Measurements from ENCODE around the gene RAD51. TPM values are rescaled to one million over a fixed set of nuclear protein-coding genes. Genes with fewer than 3 reads are reported as not detected.

The RAD51 gene
- total RNA-seq, 1 donor = 1.2 TPM

- Histone ChIP-seq H3K27me3 (ENCODE audit: insufficient read depth, low read length) (no peaks in the 10 kb centered on the region), H3K9me3 (ENCODE audit: low read depth, low read length) (no peaks in the 10 kb centered on the region), H3K4me3 (ENCODE audit: low read length) (no peak overlapping the region), H3K4me1 (ENCODE audit: insufficient read depth, low read length) (peaks cover 41% of the 10 kb centered on the region)
These were observed 49.2 kb downstream of the RAD51 start for GRCh38 chr15:40743921-40744814.

- Histone ChIP-seq H3K9me3 (ENCODE audit: low read depth, low read length) (no peaks in the 10 kb centered on the region), H3K27me3 (ENCODE audit: insufficient read depth, low read length) (no peaks in the 10 kb centered on the region), H3K4me1 (ENCODE audit: insufficient read depth, low read length) (peaks cover 41% of the 10 kb centered on the region), H3K4me3 (ENCODE audit: low read length) (no peak overlapping the region)
These were observed 49.8 kb downstream of the RAD51 start for GRCh38 chr15:40744815-40745152.

- H3K4me1 ChIP-seq (ENCODE audit: insufficient read depth, low read length) = peaks cover 43% of the 10 kb centered on the region
- H3K9me3 ChIP-seq (ENCODE audit: low read depth, low read length) = no peaks in the 10 kb centered on the region
These were observed 52.0 kb downstream of the RAD51 start for GRCh38 chr15:40746916-40747418.

GRCh38 chr15:40747685-40748631, 53.0 kb downstream of the RAD51 start:
- peaks cover 52% of the 10 kb centered on the region for H3K4me1 ChIP-seq (ENCODE audit: insufficient read depth, low read length)
- H3K9me3 ChIP-seq (ENCODE audit: low read depth, low read length) = no peaks in the 10 kb centered on the region
- no peak overlapping the region for H3K4me3 ChIP-seq (ENCODE audit: low read length)
- H3K27me3 ChIP-seq (ENCODE audit: insufficient read depth, low read length) = no peaks in the 10 kb centered on the region

More at GRCh38 chr15:40746916-40747418, 52.0 kb downstream of the RAD51 start:
- no peak overlapping the region for H3K4me3 ChIP-seq (ENCODE audit: low read length)
- H3K27me3 ChIP-seq (ENCODE audit: insufficient read depth, low read length) = no peaks in the 10 kb centered on the region

GRCh38 chr15:40749151-40749630, 54.2 kb downstream of the RAD51 start:
- H3K4me3 ChIP-seq (ENCODE audit: low read length) = no peak overlapping the region
- H3K27me3 ChIP-seq (ENCODE audit: insufficient read depth, low read length) = no peaks in the 10 kb centered on the region
- H3K9me3 ChIP-seq (ENCODE audit: low read depth, low read length) = no peaks in the 10 kb centered on the region
- peaks cover 51% of the 10 kb centered on the region for H3K4me1 ChIP-seq (ENCODE audit: insufficient read depth, low read length)

GRCh38 chr15:40750885-40751284, 55.9 kb downstream of the RAD51 start:
- H3K4me1 ChIP-seq (ENCODE audit: insufficient read depth, low read length) = peaks cover 48% of the 10 kb centered on the region
- H3K4me3 ChIP-seq (ENCODE audit: low read length) = no peak overlapping the region
- H3K27me3 ChIP-seq (ENCODE audit: insufficient read depth, low read length) = no peaks in the 10 kb centered on the region
- H3K9me3 ChIP-seq (ENCODE audit: low read depth, low read length) = no peaks in the 10 kb centered on the region

GRCh38 chr15:40751745-40752144, 56.8 kb downstream of the RAD51 start:
- Histone ChIP-seq H3K9me3 (ENCODE audit: low read depth, low read length) (no peaks in the 10 kb centered on the region), H3K4me1 (ENCODE audit: insufficient read depth, low read length) (peaks cover 42% of the 10 kb centered on the region), H3K27me3 (ENCODE audit: insufficient read depth, low read length) (no peaks in the 10 kb centered on the region), H3K4me3 (ENCODE audit: low read length) (no peak overlapping the region)

GRCh38 chr15:40754574-40754882, 59.6 kb downstream of the RAD51 start:
- Histone ChIP-seq H3K4me1 (ENCODE audit: insufficient read depth, low read length) (peaks cover 33% of the 10 kb centered on the region), H3K9me3 (ENCODE audit: low read depth, low read length) (no peaks in the 10 kb centered on the region), H3K4me3 (ENCODE audit: low read length) (peak overlapping the region; percentile 87), H3K27me3 (ENCODE audit: insufficient read depth, low read length) (no peaks in the 10 kb centered on the region)

GRCh38 chr15:40754883-40755811, 60.2 kb downstream of the RAD51 start, which contains the start of gene RMDN3:
TSS of gene RMDN3 (minus strand) at chr15:40755254. CDS start at chr15:40754783, 471 bp downstream.
- H3K27me3 ChIP-seq (ENCODE audit: insufficient read depth, low read length) = no peaks in the 10 kb centered on the region
- peaks cover 33% of the 10 kb centered on the region for H3K4me1 ChIP-seq (ENCODE audit: insufficient read depth, low read length)
- H3K4me3 ChIP-seq (ENCODE audit: low read length) = peak within 1 kb of the TSS; percentile 87
- no peaks in the 10 kb centered on the region for H3K9me3 ChIP-seq (ENCODE audit: low read depth, low read length)

- no peaks in the 10 kb centered on the region for H3K27me3 ChIP-seq (ENCODE audit: insufficient read depth, low read length)
- H3K4me3 ChIP-seq (ENCODE audit: low read length) = peak overlapping the region; percentile 87
- no peaks in the 10 kb centered on the region for H3K9me3 ChIP-seq (ENCODE audit: low read depth, low read length)
These were observed 60.8 kb downstream of the RAD51 start for GRCh38 chr15:40755812-40756208.

GRCh38 chr15:40756938-40757337, 62.0 kb downstream of the RAD51 start:
- Histone ChIP-seq H3K4me1 (ENCODE audit: insufficient read depth, low read length) (peaks cover 32% of the 10 kb centered on the region), H3K27me3 (ENCODE audit: insufficient read depth, low read length) (no peaks in the 10 kb centered on the region), H3K9me3 (ENCODE audit: low read depth, low read length) (no peaks in the 10 kb centered on the region), H3K4me3 (ENCODE audit: low read length) (no peak overlapping the region)

More at GRCh38 chr15:40755812-40756208, 60.8 kb downstream of the RAD51 start:
- peaks cover 33% of the 10 kb centered on the region for H3K4me1 ChIP-seq (ENCODE audit: insufficient read depth, low read length)

GRCh38 chr15:40759961-40760360, 65.0 kb downstream of the RAD51 start:
- no peaks in the 10 kb centered on the region for H3K9me3 ChIP-seq (ENCODE audit: low read depth, low read length)
- peaks cover 31% of the 10 kb centered on the region for H3K4me1 ChIP-seq (ENCODE audit: insufficient read depth, low read length)
- H3K4me3 ChIP-seq (ENCODE audit: low read length) = no peak overlapping the region
- H3K27me3 ChIP-seq (ENCODE audit: insufficient read depth, low read length) = no peaks in the 10 kb centered on the region

GRCh38 chr15:40762919-40763800, 68.2 kb downstream of the RAD51 start:
- Histone ChIP-seq H3K4me1 (ENCODE audit: insufficient read depth, low read length) (peaks cover 38% of the 10 kb centered on the region), H3K4me3 (ENCODE audit: low read length) (peak overlapping the region; percentile 56), H3K27me3 (ENCODE audit: insufficient read depth, low read length) (no peaks in the 10 kb centered on the region), H3K9me3 (ENCODE audit: low read depth, low read length) (no peaks in the 10 kb centered on the region)
